IPS DF 4.7 (cell line): ENCODE measurements around the gene IPO5.

Experiments used
- DNase-seq: peaks from one replicate; pipeline ENCODE4 v3.0.0-alpha.2; 2013; ENCODE audit warnings: low spot score; ENCODE audit errors: extremely low read depth

IPO5 gene

DNA sequence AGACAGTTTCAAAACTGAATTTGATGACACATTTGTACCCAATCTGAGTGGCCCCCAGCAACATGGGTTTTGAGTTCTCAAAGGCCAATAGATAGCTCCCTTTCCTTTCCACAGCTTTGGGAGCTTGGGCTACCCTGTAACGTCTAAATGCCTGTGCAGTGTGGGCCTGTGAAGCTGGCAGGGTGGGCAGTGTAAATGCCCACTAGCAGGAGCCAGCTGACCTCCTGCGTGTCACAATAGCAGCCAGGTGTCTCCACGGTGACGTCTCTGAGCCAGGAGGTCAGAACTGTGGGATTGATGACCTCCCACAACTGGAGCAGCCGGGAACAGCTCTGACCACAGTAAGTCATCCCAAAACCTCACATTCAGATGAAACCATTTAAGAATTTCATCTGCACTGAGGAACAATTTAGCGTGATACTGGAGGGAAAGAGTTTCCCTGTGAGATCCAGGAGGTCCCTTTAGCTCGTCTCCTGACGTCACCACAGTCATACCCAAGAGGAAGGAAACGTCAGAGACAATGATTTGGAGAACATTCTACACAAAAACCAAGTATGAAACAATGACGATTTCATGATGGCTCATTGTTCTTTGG is at the start of gene IPO5:
IPO5 (plus strand) TSS at position 300 of the 595 bp plus-strand sequence. CDS start 23,022 bp downstream, outside the sequence.
- DNase-seq, result no peak

- DNase-seq, result no peak
These were observed 49.4 kb upstream of the IPO5 start for GRCh38 chr13:97904059-97904458.

DNA sequence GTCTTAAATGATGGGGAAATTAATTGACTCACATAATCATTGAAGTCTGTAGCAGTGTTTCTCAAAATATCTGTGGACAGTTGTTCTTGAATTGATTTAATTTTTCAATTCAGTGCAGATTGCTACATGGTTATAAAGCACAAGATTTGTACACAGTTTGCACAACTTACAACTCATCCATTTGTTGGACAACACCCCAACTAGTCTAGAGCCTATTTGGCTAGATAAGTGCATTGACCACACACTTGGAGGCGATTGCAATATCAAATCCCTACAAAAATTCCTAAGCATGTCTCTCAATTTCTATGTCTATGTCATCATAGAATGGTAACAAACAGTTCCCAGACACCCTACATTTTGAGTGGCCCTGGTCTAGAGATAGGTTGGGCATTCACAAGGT is 48.0 kb upstream of the IPO5 start:
- no peak for DNase-seq

- DNase-seq, result peak; percentile 14
These were observed 42.0 kb upstream of the IPO5 start for GRCh38 chr13:97911311-97912138.

- DNase-seq, result no peak
These were observed 41.3 kb upstream of the IPO5 start for GRCh38 chr13:97912139-97912535.

DNA sequence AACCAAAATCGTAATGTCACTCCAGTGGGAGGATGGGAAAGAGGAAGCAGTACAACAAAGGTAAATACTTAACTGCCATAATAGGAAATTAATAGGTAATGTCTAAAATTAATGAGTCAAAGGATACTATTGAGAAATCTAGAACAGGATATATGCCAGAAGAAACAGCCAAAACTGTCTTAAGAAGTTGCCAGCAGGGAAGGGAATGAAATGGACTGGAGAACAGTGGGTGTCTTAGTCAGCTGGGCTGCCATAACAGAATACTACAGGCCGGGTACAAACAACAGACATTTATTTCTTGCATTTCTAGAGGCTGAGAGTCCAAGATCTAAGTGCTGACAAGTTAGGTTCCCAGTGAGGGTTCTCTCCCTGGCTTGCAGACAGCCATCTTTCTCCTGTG is 40.3 kb upstream of the IPO5 start:
- no peak for DNase-seq

- DNase-seq, result no peak
These were observed 38.9 kb upstream of the IPO5 start for GRCh38 chr13:97914540-97914939.

- no peak for DNase-seq
These were observed 32.2 kb upstream of the IPO5 start for GRCh38 chr13:97921176-97921816.

GRCh38 chr13:97928301-97928700 is 25.2 kb upstream of the IPO5 start:
- DNase-seq, result no peak

DNA sequence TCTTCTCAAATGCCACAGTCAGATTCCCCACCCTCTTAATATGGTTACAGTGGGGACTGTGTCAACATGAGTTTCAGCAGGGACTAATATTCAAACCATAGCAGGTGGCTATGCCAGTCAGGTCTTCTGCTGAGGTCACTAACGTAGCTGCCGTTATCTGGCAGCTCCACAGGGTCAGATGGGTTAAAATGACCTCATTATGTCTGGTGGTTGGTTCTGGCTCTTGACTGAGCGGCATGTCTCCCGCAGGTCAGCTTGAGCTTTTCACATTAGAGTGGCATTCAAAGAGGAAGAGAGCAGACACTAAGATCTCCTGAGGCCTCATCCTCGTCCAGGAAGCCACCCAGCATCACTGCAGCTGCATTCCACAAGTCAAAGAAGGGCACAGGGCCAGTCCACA is 21.4 kb upstream of the IPO5 start:
- no peak for DNase-seq

- no peak for DNase-seq
These were observed 20.8 kb upstream of the IPO5 start for GRCh38 chr13:97932647-97933046.

DNA sequence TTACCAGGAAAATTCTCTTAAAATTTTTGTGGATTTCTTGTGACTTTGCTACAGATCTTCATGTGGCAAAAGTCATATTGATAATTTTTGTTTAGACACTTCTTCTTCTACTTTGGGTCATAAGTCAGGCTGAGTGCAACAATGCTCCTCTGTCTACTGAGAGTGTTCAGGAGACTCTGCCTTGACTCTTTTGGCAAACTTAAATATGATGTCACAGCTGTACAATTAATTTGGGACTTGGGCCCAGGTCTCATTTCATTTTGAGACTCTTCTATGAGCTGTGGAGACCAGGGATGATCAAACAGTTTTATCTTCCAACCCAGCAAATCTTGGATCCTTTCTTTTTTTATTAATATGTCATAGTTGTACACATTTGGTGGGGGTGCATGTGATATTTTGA is 19.7 kb upstream of the IPO5 start:
- DNase-seq, result no peak

GRCh38 chr13:97934590-97934989 is 18.9 kb upstream of the IPO5 start:
- no peak for DNase-seq

GRCh38 chr13:97935071-97935470 is 18.4 kb upstream of the IPO5 start:
- DNase-seq, result no peak

GRCh38 chr13:97936036-97936435 is 17.4 kb upstream of the IPO5 start:
- no peak for DNase-seq

GRCh38 chr13:97938706-97939475 is 14.6 kb upstream of the IPO5 start:
- DNase-seq, result no peak

DNA sequence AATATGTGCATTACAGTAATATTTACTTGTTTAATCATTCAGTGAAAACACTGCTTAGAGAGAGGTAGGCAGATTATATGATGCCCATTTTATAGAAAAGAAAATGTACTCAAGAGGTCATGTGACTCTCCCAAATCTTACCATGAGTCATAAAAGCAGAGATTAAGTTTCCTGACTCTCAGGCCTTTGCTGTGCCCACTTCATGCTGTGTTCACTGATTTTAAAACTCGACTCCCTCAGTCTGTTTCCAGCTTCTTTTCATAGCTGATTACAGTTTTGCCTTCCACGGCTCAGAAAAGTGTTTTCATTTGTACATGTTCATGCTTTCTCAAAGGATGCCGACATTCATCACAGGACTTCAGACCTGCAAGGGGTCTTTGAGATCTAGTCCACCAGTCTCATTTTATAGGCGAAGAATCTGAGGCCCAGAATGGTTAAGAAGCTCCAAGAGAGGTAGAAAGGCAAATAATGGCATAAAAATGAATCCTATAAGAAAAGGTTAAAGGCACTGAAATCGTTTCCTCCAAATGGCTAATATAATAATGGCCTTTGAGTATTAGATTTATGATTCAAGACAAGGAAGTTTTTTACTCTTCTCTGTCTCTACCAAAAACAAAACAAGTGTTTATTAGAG is 9.0 kb upstream of the IPO5 start:
- no peak for DNase-seq

GRCh38 chr13:97945342-97945741 is 8.1 kb upstream of the IPO5 start:
- DNase-seq, result no peak

- no peak for DNase-seq
These were observed 7.6 kb upstream of the IPO5 start for GRCh38 chr13:97945792-97946419.

- no peak for DNase-seq
These were observed 6.4 kb upstream of the IPO5 start for GRCh38 chr13:97946951-97947588.
